K562 (cell line): ENCODE measurements around the gene JPT1. TPM values are rescaled to one million over a fixed set of nuclear protein-coding genes. Genes with fewer than 3 reads are reported as not detected.

Source experiments
- ATF7 ChIP-seq: fragments of 450-650 bp; IDR thresholded peaks from 2 replicates; pipeline ENCODE4 v1.7.1; 2014; ENCODE audit warnings: mild to moderate bottlenecking, moderate library complexity
- CBX3 ChIP-seq, 2 experiments: IDR thresholded peaks; 1 replicate in 1 of 2; 2 replicates in 1 of 2; pipeline ENCODE4 v1.6.1; 2012; ENCODE audit warnings: inconsistent platforms in 2 of 2, low read length in 2 of 2, borderline replicate concordance in 1 of 2, control low read depth in 1 of 2
- ILK ChIP-seq: fragments of 450-650 bp; IDR thresholded peaks from 2 replicates; pipeline ENCODE4 v1.6.1; 2016; ENCODE audit warnings: missing genetic modification characterization, low read depth, mild to moderate bottlenecking, missing compliant biosample characterization, moderate library complexity, borderline replicate concordance
- NCOA2 ChIP-seq, 2 experiments: fragments of 450-650 bp; IDR thresholded peaks; 2 replicates each; pipeline ENCODE4 v1.6.1; 2018; ENCODE audit warnings: mild to moderate bottlenecking in 2 of 2, moderate library complexity in 1 of 2; ENCODE audit not compliant: partially characterized antibody in 2 of 2
- POLR2B ChIP-seq: fragments of 450-650 bp; IDR thresholded peaks from 2 replicates; pipeline ENCODE4 v1.6.1; 2018; ENCODE audit warnings: low read depth; ENCODE audit not compliant: partially characterized antibody
- SMAD1 ChIP-seq: fragments of 150-350 bp; IDR thresholded peaks from 2 replicates; pipeline ENCODE4 v1.6.1; 2014; ENCODE audit warnings: low read length, low read depth; ENCODE audit not compliant: partially characterized antibody
- TAF15 ChIP-seq: fragments of 200-400 bp; formaldehyde crosslinking; IDR thresholded peaks from 2 replicates; pipeline ENCODE4 v1.6.1; 2017; ENCODE audit warnings: mild to moderate bottlenecking, low read depth, low read length, moderate library complexity
- ZBTB7A ChIP-seq: IDR thresholded peaks from 2 replicates; pipeline ENCODE4 v1.6.1; 2011; ENCODE audit warnings: low read depth, mild to moderate bottlenecking, low read length, moderate library complexity, borderline replicate concordance; ENCODE audit not compliant: control insufficient read depth
- ZNF766 ChIP-seq: fragments of 200-800 bp; sonication (Bioruptor generic); conservative IDR thresholded peaks from 2 replicates; pipeline ENCODE4 v1.6.1; 2016; ENCODE audit warnings: missing genetic modification characterization, missing compliant biosample characterization
- polyA plus RNA-seq, 8 experiments: library from polyadenylated mRNA; depleted of rRNA in 4 of 8; stranded (reverse) in 5 of 8; unstranded in 3 of 8; fragments of >200 nt; fragmentation: Nextera tagmentation in 2 of 8; fragmentation: Illumina TruSeq in 1 of 8; extraction: Ambion mirVana in 2 of 8; extraction: Trizol in 1 of 8; gene quantifications; 2 replicates each; pipeline versions ENCODE4 v1.2.1 to v1.2.3, GENCODE V29; 2011 to 2014; ENCODE audit warnings: inconsistent platforms in 1 of 8, missing spikeins in 1 of 8
- total RNA-seq, 7 experiments: library from RNA; depleted of rRNA in 6 of 7; stranded (reverse); fragments of >200 nt in 6 of 7; fragmentation: Illumina TruSeq in 2 of 7; extraction: Trizol in 2 of 7; gene quantifications; 2 replicates each; pipeline versions ENCODE4 v1.2.1 to v1.2.3, GENCODE V29; 2011 to 2021; ENCODE audit warnings: low replicate concordance in 1 of 7
- TF ChIP-seq, protein P1 (sequence below): sonication (generic); formaldehyde crosslinking; IDR thresholded peaks from 2 replicates; pipeline ENCODE4 v1.8.0; 2023; ENCODE audit warnings: mild to moderate bottlenecking, missing genetic modification reagents

JPT1 gene
- total and polyA plus RNA-seq, 9 of the 15 experiments (the other 6 are each of a cell fraction or from before 2014, with no cell fraction given) = 56.7 to 292 (median 144) TPM

DNA sequence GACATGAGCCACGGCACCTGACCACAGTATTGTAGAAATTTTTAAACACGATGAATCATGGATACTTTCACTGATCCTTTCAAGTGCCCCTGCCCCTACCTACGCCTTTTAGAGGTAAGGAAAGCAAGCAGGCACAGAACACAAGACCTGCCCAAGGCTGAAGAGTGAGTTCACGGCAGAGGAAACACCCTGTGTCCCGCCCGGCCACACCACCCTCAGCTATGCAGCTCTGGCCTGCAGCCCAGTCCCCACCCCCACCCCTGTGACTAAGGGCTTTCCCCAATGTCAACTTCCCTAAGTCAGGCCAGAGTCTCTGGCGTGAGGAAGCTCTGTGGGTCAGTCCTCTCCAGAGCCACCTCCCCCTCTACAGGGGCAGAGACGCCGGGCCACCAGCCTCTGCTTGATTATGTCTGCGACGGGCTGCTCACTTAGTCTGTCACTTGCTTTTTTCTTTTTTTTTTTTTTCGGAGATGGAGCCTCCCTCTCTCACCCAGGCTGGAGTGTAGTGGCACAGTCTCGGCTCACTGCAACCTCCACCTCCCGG, 58.2 kb downstream of the JPT1 start (continued):
- TF ChIP-seq ATF7 = peak; percentile 72; the same call in 1 of the 2 replicates
- peak; percentile 71 for TF ChIP-seq ZBTB7A
- no peak for TF ChIP-seq ILK (tag)
- peak; percentile 20 for TF ChIP-seq POLR2B
- peak in 1 of 2 experiments; percentile 50; a peak in 2 of 3 replicates for TF ChIP-seq CBX3 (IDR thresholded peaks at IDR 0.05; ENCODE audit: borderline replicate concordance in 1 of 2, low read length in 2 of 2)
- TF ChIP-seq TAF15 = no peak
- TF ChIP-seq SMAD1 = peak; percentile 71
- peak; percentile 65; the same call in 1 of the 2 replicates for TF ChIP-seq ZNF766 (CRISPR knock-in tag)
- TF ChIP-seq NCOA2 (IDR thresholded peaks at IDR 0.05; ENCODE audit: partially characterized antibody in 2 of 2) = no peak
- TF ChIP-seq, protein P1, sequence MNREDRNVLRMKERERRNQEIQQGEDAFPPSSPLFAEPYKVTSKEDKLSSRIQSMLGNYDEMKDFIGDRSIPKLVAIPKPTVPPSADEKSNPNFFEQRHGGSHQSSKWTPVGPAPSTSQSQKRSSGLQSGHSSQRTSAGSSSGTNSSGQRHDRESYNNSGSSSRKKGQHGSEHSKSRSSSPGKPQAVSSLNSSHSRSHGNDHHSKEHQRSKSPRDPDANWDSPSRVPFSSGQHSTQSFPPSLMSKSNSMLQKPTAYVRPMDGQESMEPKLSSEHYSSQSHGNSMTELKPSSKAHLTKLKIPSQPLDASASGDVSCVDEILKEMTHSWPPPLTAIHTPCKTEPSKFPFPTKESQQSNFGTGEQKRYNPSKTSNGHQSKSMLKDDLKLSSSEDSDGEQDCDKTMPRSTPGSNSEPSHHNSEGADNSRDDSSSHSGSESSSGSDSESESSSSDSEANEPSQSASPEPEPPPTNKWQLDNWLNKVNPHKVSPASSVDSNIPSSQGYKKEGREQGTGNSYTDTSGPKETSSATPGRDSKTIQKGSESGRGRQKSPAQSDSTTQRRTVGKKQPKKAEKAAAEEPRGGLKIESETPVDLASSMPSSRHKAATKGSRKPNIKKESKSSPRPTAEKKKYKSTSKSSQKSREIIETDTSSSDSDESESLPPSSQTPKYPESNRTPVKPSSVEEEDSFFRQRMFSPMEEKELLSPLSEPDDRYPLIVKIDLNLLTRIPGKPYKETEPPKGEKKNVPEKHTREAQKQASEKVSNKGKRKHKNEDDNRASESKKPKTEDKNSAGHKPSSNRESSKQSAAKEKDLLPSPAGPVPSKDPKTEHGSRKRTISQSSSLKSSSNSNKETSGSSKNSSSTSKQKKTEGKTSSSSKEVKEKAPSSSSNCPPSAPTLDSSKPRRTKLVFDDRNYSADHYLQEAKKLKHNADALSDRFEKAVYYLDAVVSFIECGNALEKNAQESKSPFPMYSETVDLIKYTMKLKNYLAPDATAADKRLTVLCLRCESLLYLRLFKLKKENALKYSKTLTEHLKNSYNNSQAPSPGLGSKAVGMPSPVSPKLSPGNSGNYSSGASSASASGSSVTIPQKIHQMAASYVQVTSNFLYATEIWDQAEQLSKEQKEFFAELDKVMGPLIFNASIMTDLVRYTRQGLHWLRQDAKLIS = no peak
